ENCODE data around the gene INPP5A. TPM values are rescaled to one million over a fixed set of nuclear protein-coding genes. Genes with fewer than 3 reads are reported as not detected.

Gene INPP5A
- total RNA-seq, 4 donors from 2014 or later, result 34.8 to 80.8 (median 52.8) TPM

DNA sequence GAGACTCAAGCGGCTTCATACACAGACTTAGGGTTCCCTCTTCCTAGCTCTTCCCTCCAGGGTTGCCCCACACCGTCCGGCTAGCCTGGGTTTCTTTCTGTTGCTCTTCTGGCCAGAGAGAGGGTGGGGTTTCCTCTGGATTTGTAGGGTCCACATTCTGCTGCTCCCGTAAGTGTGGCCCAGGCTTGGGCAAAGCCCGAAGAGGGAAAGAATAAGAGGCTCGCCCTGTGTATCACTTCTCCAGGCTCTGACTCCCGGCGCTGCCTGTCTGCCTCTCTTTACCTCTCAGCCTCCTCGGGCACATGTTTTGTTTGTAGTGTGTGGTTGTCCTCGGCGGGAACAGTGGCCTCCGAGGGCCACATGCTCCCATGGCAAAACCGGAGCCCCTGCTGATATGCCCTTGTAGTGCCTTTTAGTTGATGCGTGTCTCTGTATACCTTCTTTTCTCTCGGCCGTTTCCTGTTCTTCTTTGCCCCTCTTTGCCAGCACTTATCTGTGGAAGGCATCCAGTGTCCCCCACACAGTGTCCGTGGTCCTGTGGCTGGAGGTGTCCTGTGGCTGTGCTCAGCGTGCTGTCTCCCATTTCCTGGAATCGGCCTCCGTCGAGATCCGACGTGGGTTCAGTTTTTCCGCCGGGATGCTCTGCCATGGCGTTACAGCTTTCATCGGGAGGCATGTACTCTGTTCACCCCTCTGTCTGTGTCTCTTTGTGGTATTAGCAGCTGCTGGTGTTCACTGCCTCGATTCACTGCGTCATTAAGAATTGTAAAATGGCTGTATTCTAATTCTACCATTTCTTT, 102.9 kb downstream of the INPP5A start:
- Histone ChIP-seq H3K27me3 (no peaks in the 10 kb centered on the region), H3K36me3 (no peaks in the 10 kb centered on the region), H3K9me3 (no peaks in the 10 kb centered on the region), H3K4me1 (peaks cover 0 to 28% (median 21%) of the 10 kb centered on the region in 4 donors), H3K27ac (peak overlapping the region; percentile 36 to 69 (median 60)), H3K4me3 (no peak overlapping the region)
- 70 to 88% methylated on average over 14 to 29 of the region's 29 CpGs for WGBS, 2 donors (ENCODE audit: low coverage in 1 of 2)
- in situ Hi-C loops (cut with MboI; ENCODE audit: low pct_ligation_motif_present in 1 of 4, low pct_unique_long_range_greater_than_20kb in 1 of 4, low sequenced_read_pairs in 3 of 4) (loop anchor here in 3 of 4 donors (25.0 kb wide), 3 partner anchors 103 to 403 kb away; partner anchors contain the start of genes INPP5A (in 1 of the 3) and PWWP2B (in 1 of the 3)), intact Hi-C loops (cut with DNase I; ENCODE audit: low total_unique reads) (loop anchor here (5.0 kb wide), 1 partner anchor 243 kb away; the partner anchor contains the start of gene PWWP2B)
- no peak for DNase-seq
- no peak for TF ChIP-seq POLR2AphosphoS5 (IDR thresholded peaks at IDR 0.05)
- no peak for TF ChIP-seq EP300 (IDR thresholded peaks at IDR 0.05; ENCODE audit: low read depth)
- no peak for TF ChIP-seq POLR2A (IDR thresholded peaks at IDR 0.05)
- TF ChIP-seq, protein P1, sequence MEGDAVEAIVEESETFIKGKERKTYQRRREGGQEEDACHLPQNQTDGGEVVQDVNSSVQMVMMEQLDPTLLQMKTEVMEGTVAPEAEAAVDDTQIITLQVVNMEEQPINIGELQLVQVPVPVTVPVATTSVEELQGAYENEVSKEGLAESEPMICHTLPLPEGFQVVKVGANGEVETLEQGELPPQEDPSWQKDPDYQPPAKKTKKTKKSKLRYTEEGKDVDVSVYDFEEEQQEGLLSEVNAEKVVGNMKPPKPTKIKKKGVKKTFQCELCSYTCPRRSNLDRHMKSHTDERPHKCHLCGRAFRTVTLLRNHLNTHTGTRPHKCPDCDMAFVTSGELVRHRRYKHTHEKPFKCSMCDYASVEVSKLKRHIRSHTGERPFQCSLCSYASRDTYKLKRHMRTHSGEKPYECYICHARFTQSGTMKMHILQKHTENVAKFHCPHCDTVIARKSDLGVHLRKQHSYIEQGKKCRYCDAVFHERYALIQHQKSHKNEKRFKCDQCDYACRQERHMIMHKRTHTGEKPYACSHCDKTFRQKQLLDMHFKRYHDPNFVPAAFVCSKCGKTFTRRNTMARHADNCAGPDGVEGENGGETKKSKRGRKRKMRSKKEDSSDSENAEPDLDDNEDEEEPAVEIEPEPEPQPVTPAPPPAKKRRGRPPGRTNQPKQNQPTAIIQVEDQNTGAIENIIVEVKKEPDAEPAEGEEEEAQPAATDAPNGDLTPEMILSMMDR (IDR thresholded peaks at IDR 0.05), result no peak

DNA sequence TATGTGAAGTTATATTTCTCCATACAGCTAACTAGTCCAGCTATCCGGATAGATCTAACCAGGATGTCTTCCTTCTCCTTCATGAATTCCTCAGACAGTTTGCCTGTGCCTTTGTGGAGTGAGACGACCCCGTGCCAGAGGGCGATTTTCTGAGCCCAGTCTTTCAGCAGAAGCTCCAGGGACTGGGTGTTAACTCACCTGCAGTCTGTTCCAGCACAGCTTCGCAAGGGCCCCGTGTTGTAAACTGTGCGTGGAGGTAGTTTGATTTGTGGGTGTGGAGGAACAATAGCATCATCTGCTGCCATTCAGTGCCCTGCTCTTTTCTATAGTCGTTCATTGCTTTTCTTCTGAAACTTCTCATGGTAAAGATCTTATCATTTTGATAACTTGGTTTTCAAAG, 103.8 kb downstream of the INPP5A start:
- Histone ChIP-seq H3K27me3 (no peaks in the 10 kb centered on the region), H3K4me3 (no peak overlapping the region), H3K4me1 (peaks cover 0 to 28% (median 21%) of the 10 kb centered on the region in 4 donors), H3K9me3 (no peaks in the 10 kb centered on the region), H3K36me3 (no peaks in the 10 kb centered on the region), H3K27ac (peak overlapping the region; percentile 36 to 69 (median 60))
- WGBS, 2 donors (ENCODE audit: low coverage in 1 of 2), result 37 to 44% methylated on average over 5 to 8 of the region's 8 CpGs
- TF ChIP-seq POLR2AphosphoS5 (IDR thresholded peaks at IDR 0.05) (no peak), POLR2A (IDR thresholded peaks at IDR 0.05) (no peak), EP300 (IDR thresholded peaks at IDR 0.05; ENCODE audit: low read depth) (no peak)
- TF ChIP-seq, protein P1 (IDR thresholded peaks at IDR 0.05), result no peak
- intact Hi-C loops (cut with DNase I; ENCODE audit: low total_unique reads), result loop anchor here (5.0 kb wide), 1 partner anchor 244 kb away; the partner anchor contains the start of gene PWWP2B
- in situ Hi-C loops (cut with MboI; ENCODE audit: low pct_ligation_motif_present in 1 of 4, low pct_unique_long_range_greater_than_20kb in 1 of 4, low sequenced_read_pairs in 3 of 4), result loop anchor here in 3 of 4 donors (25.0 kb wide), 3 partner anchors 104 to 404 kb away; partner anchors contain the start of genes INPP5A (in 1 of the 3) and PWWP2B (in 1 of the 3)
- DNase-seq, result no peak

DNA sequence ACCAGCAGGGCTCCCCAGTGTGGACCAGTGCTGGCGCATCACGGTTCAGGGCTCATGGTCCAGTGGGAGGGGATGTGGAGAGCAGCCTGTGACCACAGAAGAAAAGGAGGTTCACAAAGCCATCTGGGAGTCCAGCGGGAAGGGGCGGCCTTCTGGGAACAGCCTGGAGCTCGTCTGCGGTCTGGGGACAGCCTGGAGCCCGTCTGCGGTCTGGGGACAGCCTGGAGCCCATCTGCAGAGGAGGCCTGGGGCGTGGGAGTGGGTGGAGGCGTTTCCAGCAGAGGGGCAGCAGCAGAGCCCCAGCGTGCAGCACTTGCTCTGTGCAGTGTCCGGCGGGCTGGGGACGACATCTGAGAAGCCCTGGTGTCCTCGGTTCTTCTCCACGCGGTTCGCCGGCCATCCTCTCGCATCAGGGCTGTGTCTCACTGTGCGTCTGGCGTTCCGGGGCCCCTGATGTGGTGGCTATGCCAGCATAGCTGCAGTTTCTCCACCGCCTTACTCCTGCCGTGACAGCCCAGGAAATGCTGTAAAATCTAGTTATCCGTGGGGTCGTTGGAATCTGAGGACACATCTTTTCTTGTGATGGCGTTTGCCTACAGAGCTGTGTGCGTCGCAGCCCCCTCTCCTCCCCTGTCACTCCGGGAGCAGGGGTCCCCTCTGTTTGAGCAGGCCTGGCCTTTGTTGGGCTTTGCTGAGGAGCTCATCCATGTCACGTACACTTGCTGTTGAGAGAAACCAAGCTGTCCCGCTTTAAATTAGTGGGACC, 104.6 kb downstream of the INPP5A start:
- DNase-seq, result no peak
- WGBS, 2 donors (ENCODE audit: low coverage in 1 of 2), result 92% methylated on average over 33 of the region's 33 CpGs; no CpG with 5 or more reads in 1 of the 2 donors
- peak overlapping the region; percentile 36 to 69 (median 60) for H3K27ac ChIP-seq
- peaks cover 0 to 28% (median 21%) of the 10 kb centered on the region in 4 donors for H3K4me1 ChIP-seq
- H3K9me3 ChIP-seq, result no peaks in the 10 kb centered on the region
- H3K4me3 ChIP-seq, result no peak overlapping the region
- intact Hi-C loops (cut with DNase I; ENCODE audit: low total_unique reads) (loop anchor here (5.0 kb wide), 1 partner anchor 245 kb away; the partner anchor contains the start of gene PWWP2B), in situ Hi-C loops (cut with MboI; ENCODE audit: low pct_ligation_motif_present in 1 of 4, low pct_unique_long_range_greater_than_20kb in 1 of 4, low sequenced_read_pairs in 3 of 4) (loop anchor here in 3 of 4 donors (25.0 kb wide), 3 partner anchors 105 to 405 kb away; partner anchors contain the start of genes INPP5A (in 1 of the 3) and PWWP2B (in 1 of the 3))
- TF ChIP-seq EP300 (IDR thresholded peaks at IDR 0.05; ENCODE audit: low read depth) (no peak), POLR2A (IDR thresholded peaks at IDR 0.05) (no peak), POLR2AphosphoS5 (IDR thresholded peaks at IDR 0.05) (no peak)
- TF ChIP-seq, protein P1 (IDR thresholded peaks at IDR 0.05), result no peak
- H3K27me3 ChIP-seq, result no peaks in the 10 kb centered on the region
- no peaks in the 10 kb centered on the region for H3K36me3 ChIP-seq

Data from transverse colon (tissue), 4 donors.